GF-D8 (cell line): ENCODE results near the gene USP3.
"Not testable (repeated sequence)": the region's sequence is repeated elsewhere in the genome, so short reads cannot be mapped to it uniquely, and the experiment has no call there.

Source experiments
- DNase-seq: peaks from one replicate; lab custom pipeline; 2025; lab: John Stamatoyannopoulos, UW

USP3 gene

DNA sequence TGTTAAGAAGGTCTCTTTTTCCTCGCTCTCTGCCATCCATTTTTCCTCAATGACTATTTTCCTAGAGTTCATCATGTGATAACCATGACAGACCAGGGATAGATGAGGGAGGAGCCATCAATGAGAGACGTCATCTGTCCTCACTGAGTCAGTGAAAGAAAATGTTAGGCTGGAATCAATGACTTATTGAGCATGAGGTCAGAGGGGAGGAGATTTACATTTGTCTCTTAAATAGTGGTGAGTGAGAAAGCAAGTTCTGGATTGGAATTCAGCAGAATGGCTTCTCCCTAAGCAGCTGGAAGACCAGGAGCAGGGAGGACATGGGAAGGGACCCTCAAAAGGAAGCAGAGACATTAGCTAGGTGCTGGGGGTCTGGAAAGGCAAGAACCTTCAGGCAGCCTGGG, 28.2 kb upstream of the USP3 start:
- no peak for DNase-seq

DNA sequence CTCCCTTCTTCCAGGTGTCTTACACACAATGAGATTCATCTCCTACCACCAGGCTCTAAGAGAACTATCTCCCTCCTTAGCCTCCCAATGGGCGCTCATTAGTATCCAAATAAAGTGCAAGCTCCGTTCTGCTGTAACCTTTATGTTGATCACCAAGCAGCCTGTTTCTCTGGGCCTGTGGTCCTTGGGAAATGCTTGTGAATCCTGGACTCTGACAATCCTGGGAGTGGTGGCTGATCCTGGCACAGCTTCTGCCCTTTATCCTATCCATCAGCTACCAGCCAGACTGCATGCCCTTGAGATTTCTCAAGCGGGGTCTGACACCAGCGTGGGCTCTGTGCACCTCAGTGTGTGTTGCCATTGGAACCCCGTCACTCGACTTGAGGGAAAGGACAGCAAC, 26.1 kb upstream of the USP3 start:
- no peak for DNase-seq

DNA sequence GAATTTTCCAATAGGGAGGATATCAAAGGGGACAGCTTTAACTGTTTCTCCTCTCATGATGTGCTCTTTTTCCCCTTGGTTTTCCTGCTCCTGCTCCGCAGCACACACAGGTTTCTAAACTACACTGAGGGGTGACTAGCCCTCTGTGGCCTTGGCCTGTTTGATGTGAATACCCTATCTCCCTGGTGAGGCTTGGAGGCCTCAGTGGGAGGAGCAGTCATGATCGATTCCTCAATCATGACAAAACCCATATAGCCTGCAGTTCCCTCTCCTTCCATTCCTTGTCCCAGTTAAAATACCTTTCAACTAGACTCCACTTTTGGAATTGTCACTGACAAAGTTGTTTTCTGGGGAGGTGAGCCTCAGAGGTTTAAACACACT, 24.0 kb upstream of the USP3 start:
- no peak for DNase-seq

DNA sequence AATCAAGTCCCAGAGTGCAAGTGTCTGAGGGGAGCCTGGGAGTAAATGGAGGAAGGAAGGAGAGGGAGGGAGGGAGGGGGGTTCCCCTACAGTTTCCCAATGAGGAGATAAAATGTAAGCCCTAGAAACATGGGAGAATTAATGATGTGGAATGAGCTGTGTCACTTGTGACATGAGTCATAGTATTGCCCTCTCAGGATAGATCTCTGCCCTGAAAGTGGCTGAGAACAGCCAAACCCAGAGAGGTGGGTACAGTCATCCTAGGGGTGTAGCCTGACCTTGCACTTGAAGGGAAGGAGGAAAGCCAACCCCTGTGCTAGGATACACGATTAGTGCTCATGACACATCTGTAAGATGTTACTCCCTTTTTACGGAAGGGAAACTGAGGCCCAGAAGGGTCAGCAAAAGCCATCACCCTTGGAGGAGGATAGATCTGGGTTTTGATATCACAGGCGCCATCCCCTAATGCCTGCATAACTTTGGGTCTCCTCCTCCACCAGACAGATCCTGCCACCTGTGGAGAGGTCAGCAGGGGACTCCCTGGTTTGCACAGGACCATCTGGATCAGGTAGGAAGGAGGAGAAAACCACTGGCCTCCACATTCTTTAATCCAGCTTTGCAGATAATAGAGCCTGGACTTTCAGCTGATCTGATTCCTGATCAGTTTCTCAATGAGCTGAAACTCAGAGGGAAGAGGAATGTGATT, 23.1 kb upstream of the USP3 start:
- DNase-seq: no peak

DNA sequence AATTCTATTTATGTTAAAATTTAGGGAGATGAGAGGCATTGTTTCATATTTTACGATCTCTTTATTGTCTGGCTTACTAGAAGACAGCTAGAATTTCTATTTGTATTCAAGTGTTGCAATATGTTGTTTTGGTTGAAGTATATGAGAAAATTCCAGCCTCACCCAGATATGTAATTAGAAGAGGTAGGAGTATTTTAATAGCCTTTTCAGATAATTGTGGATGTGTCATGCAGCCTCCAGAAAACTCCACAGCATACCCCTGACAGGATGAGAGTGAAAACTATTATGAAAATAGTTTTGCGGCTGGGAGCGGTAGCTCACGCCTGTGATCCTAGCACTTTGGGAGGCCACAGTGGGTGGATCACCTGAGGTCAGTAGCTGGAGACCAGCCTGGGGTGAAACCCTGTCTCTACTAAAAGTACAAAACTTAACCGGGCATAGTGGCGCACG, 21.5 kb upstream of the USP3 start:
- no peak for DNase-seq

DNA sequence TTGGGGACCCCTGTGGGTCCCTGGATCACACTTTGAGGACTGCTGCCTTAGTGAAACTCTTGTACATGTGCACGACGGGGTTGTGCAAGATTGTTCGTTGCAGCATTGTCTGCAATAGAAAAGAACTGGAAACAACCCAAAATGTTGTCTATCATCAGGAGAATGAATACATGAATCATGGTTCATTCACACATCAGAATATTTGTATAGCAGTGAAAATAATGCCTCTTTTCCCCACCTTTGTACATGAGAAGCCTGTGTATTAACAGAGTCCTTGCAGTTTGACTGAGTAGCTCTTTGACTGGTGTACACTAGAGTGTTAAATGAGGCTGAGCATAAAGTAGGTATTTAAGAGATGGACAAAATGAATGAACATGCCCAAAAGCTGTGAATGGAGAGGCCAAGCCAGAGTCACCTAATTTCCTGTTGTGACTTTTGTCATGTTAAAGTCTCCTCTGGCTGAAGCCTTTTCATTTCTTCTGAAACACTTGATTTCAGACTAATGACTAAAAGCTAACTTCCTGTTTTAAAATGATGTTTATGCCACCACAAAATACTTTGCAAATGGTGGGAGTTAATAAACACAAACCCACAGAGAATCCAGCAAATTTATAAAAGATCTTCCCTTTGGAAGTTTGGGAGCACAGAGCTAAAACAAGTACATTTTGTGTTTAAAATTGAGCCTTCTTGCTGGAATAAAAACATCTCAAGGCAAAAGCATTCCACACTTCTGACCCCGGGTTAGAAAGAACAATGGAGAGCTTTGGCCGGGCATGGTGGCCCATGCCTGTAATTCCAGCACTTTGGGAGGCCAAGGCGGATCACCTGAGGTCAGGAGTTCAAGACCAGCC, 20.6 kb upstream of the USP3 start:
- DNase-seq: no peak

DNA sequence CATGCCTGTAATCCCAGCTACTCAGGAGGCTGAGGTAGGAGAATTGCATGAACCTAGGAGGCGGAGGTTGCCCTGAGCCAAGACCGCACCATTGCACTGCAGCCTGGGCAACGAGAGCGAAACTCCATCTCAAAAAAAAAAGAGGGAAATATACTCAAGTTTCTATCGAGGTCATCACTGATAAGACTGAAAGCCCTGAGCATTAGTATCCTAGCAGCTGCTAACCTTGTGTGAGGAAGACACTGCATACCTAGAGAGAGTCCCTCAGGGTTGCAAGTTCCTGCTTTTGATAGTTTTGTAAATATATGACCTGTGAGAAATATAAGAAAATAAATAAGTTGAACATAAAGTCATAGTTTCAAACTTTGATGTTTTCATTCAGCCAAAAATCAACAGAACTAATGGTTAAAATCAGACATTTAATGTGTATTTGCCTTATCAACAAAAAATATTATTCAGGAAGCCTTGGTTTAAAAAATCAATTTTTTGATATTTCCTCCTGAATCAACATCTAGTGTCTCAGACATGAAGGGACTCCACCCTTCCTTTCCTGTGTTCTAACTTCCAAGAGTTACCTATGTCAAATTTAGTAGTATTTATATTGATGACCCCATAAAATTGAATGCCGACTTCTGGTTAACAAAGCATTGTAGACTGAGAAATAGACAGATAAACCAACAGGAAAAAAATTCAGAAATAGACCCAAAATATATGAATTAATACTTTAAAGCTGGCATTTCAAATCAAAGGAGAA, 19.8 kb upstream of the USP3 start:
- no peak for DNase-seq

DNA sequence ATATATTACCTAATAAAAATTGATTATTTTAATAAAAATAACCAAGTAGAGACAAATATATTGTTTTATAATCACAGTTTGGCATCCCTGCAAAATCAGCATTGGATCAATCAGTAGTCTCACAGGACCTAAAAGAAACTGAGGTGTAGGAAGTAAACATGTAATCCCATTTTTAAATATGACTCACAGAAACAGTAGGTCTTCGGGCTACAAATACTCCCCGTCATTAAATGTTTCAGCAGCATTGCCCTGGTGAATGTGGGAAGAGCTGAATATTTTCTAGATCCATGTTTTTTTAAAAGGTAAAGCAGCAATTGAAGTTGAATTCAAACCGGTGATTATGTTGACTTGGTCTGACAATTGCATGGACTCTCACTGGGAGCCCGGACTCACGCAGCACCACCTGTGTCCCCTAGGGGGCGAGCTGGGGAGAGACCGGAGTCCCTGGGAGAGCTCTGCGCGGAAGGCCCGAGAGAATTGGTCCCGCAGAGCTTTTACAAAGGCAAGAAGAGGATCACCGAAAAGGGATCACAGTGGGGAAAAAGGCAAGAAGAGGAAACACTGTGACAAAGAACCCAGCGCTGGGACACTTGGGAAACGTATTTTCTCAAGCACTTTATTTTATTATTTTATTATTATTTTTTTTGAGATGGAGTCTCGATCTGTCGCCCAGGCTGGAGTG, 17.2 kb upstream of the USP3 start:
- DNase-seq: no peak

DNA sequence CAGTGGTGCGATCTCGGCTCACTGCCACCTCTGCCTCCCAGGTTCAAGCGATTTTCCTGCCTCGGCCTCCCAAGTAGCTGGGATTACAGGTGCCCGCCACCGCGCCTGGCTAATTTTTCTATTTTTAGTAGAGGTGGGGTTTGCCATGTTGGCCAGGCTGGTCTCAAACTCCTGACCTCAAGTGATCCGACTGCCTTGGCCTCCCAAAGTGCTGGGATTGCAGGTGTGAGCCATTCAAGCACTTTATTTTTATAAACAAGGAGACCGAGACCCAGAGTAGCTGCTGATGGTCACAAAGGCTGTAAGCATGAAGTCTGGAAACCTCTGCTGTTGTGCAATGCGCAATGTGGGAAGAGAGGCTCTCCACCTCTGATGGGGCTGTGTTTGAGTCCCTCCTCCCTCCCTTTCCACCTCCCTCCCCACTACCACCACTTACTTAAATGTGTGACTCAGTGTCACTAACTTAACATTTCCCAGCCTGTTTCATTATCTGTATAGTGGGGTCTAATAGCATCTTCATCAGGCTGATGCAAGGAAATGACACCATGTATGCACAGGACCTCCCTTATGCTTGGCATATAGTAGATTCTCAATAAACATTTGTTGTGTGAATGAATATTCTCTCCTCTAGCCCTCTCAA, 16.5 kb upstream of the USP3 start:
- DNase-seq: not testable (repeated sequence)

DNA sequence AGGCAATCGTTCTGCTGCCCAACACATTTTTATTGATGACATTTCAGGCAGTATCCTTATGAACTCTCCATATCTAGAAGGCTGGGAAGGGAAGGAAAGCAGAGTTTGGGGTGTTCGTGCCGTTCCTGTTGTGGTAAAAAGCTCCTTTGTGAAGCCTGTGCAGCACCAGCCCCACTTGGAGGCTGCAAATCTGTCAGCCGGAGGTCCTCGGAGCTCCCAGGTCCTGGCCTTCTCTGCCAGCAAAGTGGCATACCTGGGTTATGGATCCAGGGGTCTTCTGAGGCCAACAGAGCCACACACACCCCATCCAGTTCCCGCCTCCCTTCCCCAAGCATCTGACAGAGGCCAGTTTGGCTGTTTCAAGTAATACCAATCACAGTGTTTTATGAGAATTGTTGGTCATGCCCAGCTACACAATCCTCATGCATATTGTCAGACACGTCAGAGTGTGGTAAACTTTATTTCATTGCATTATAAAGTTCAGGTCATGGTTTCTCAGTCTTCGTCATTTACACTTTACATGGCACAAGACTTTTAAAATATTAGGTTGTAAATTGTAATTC, 15.9 kb upstream of the USP3 start:
- no peak for DNase-seq

DNA sequence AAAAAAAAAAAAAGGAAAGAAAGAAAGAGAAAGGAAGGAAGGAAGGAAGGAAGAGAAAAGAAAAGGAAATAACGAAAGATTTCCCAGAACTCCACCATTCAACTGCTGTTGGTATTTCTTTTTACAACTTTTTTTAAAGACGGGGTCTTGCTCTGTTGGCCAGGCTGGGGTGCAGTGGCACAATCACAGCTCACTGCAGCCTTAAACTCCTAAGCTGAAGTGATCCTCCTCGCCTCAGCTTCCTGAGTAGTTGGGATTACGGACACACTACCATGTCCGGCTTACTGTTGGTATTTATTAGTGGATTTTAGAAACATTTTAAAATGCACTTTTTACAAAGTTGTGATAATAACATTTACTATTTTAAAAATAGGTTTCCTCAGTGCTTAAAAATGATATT, 15.0 kb upstream of the USP3 start:
- no peak for DNase-seq

DNA sequence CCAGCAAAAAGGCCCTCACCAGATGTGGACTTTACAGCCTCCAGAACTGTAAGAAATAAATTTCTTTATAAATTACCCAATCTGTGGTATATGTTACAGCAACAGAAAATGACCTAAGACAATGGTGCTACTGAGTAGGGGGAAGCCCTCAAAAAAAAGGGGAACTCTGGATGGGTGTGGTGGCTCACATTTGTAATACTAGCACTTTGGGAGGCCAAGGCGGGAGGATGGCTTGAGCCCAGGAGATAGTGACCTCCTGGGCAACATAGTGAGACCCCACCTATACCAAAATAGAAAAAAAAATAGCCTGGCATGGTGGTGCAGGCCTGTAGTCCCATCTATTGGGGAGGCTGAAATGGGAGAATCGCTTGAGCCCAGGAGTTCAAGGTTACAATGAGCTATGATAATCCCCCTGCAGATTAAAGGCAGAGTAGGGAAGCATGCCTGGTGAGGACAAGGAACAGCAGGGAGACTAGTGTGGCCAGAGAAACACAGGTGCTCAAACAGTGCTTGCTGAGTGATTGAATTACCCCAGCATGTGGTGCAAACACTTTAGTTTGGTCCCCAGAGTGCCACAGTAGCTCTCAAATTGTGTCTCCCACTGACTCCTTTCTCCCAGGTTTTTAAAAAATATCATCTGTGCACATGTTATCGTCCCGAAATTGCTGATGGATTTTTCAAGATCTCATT, 13.9 kb upstream of the USP3 start:
- peak; percentile 28 for DNase-seq

DNA sequence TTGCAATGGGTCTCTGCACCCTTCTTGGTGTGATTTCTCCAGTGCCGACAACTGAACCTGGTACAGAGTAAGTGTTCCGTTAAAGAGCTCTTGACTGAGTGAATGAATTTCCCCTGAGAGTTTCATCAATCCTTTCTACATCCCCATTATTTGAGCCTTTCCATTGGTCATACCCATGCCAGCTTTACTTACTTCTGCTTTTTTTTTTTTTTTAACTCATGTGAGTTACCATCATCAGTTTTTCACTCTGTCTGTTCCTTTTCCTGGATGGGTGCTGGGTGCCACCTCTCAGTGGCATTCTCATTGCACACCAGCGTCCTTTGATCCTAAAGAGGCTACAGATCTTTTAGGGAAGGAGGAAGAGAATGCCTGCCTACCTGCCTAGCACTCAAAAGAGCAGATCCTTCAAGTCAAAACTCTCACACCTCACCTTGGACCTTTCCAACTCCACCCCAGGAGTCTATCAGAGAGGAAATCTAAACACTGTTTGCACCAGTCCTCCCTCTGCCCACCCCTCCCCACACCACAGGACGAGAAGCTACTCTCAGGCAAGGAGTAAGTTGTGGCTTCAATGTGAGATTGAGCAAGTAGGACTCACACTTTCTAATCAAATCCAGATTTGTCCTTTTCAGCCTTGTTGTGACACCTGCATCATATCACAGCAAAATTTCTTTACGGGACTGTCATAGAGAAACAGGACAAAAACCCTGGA, 13.1 kb upstream of the USP3 start:
- DNase-seq: peak; percentile 56

DNA sequence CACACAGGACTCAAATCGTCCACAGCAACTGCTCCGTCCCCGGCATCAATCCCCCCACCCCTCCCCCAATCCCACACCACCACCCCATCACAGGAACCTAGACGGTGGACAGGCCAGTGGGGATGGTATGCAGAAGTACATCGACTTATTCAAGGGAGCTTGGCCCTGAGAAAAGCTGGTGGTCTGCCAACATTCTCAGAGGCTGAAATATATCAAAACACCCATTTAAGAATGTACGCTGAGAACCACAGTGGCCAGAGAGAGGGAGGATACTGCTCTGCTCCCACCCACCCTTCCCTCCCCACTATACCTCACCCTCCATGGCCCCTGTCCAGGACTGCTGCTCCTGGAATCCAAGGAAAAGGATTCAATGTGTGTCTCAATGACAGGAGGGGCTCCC, 12.4 kb upstream of the USP3 start:
- DNase-seq: no peak

DNA sequence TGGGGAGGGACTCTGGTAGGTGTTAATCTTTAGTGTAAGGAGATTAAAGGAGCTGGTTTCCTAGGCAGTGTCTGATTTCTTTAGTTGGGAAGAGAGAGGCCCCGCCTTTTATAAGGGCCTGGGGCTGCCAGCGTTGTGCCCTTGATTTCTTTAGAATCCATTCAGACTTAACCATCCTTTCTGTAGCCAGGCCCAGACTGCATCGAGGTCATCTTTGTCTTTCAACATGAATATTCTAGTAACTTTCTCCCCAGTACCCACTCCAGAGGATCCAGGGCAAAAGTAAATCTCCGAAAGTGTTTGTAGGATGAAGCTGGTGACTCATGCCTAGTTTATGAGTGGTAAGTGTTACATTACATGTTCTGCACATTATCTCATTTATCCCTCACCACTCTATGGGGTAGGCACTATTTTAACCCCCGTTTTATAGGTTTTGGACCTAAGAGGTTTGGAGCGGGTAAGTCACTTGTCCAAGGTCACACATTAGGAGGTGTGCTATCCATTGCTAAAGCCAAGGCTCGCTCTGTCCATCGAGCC, 11.8 kb upstream of the USP3 start:
- DNase-seq: no peak

DNA sequence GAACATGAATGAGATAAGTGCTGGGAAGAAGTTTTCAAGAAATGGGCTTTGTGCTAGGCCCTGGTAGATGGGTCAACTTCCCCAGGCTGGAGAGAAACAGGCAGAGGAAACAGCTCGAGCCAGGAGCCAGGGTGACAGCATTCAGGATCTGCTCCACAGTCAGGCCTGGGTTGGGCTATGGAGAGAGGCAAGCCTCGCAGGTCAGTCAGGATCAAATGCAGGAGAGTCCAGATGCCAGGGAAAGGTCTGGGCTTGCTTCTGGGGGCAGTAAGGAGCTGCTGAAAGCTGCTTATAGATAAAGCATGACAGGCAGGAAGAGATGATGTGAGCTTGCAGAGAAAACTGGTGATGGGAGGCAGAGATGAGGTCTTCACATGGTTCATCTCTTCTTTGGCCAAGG, 11.0 kb upstream of the USP3 start:
- no peak for DNase-seq

DNA sequence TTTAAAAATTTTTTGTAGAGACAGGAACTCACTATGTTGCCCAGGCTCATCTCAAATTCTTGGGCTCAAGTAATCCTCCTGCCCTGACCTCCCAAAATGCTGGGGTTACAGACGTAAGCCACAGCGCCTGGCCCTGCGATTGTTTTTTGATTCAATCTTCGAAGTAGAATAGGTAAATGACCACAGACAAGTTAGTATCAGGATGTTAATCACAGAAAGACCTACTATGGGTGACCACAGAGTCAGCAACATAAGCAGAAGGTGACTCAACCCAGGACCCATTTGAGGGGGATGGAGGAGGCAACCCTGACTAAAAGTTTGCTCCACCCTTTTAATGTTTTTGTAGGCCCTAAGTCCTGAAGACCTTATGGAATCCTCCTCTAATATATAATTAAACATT, 10.0 kb upstream of the USP3 start:
- no peak for DNase-seq

DNA sequence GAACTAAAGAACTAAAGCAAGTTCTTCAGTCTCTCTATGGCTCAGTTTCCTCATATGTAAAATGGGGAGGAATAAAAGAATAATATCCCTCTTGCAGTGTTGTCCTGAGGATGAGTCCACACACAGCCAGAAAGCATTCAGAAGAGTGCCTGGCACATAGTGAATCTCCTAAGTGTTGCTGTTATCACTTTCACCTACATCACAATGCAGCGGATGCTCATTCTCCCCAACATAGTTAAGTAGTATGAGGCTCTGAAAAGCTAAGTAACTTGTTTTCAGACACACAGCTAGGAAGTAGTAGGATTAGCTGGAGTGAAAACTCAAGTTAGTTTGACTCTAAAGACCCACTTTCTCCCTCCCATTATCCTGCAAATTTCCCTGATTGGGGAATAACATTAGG, 9.1 kb upstream of the USP3 start:
- no peak for DNase-seq

DNA sequence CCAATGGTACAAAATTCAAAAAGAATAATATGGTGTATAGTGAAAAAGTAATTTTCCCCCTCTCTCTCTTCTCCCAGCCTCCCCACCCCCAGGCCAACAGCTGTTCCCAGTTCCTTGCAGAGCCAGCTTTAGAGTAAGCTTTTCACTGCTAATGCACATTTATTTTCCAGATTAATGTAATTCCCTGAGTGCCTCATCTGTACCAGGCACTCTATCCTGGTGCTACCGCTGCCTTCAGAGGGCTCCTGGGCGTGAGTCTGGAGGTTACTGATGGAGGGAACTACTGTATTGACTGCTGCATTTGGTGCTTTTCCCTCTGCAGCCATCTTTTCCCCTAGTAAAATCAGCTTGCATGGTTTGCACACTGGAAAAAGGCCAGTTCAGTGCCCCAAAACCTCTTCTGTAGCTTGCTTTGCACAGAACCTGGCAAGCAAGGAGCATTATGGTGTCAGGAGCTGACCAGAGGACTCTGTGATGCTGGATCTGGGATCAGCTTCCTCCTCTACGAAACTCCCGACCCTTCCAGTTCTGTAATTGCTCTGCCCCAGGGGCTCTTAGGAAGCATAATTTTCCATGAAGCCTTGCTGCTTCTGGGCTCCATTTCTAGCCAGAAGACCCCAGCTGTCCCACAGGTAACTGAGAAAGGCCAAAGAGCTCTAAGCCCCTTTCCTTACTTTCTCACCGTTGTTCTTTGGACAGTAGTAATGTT, 8.5 kb upstream of the USP3 start:
- no peak for DNase-seq
